ENCODE measurements around the gene NPAS3. TPM values are rescaled to one million over a fixed set of nuclear protein-coding genes. Genes with fewer than 3 reads are reported as not detected.
A peak's percentile ranks its signal among the peaks of the same experiment; 100 is the strongest.

Gene NPAS3
- total and polyA plus RNA-seq, 11 donors, result 0.15 to 3.4 (median 0.92) TPM

DNA sequence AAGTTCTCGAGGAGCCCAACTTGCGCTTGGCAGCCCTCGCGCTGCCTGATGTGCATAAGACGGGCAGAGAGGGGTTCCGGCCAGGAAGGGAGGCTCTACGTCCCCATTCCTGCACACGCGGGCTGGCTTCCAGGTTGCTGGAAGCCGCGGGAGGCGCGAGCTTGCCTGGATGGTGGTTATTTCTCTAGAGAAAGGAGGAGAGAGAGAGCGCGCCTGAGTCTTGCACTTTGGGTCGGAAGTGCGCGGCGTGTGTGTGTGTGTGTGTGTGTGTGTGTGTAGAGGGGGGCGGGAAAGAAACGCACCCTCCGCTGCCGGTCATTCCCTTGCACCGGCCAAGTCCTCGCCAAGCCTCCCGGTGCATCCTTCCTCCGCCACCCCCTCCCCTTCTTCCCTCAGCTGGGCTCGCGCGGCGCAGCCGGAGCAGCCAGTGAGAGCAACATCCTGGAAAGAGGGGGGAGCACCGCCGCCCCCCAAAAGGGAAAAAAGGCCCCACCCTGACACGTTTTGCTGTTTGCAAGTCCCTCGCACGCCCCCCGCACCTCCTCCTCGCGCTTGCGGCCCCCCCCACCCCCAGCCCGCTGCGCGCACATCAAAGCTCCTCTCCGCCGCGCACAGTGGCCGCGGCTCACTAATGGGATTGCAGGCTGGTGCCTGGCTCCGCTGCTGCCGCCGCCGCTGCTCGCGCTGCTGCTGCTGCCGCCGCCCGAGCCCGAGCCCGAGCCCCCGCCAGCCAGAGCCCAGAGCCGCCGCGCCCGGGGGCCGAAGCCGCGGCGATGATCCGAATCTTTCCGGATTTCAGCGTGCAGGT lies 4.4 kb upstream of the NPAS3 start:
- DNase-seq (peak in 4 of 5 donors; percentile 18 to 68 (median 25)), ATAC-seq (peak in 3 of 4 donors; percentile 20 to 28 (median 21))
- TF ChIP-seq POLR2A (IDR thresholded peaks at IDR 0.05), result no peak
- TF ChIP-seq, protein P1, sequence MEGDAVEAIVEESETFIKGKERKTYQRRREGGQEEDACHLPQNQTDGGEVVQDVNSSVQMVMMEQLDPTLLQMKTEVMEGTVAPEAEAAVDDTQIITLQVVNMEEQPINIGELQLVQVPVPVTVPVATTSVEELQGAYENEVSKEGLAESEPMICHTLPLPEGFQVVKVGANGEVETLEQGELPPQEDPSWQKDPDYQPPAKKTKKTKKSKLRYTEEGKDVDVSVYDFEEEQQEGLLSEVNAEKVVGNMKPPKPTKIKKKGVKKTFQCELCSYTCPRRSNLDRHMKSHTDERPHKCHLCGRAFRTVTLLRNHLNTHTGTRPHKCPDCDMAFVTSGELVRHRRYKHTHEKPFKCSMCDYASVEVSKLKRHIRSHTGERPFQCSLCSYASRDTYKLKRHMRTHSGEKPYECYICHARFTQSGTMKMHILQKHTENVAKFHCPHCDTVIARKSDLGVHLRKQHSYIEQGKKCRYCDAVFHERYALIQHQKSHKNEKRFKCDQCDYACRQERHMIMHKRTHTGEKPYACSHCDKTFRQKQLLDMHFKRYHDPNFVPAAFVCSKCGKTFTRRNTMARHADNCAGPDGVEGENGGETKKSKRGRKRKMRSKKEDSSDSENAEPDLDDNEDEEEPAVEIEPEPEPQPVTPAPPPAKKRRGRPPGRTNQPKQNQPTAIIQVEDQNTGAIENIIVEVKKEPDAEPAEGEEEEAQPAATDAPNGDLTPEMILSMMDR (IDR thresholded peaks at IDR 0.05), result no peak
- WGBS, 4 donors, result 0 to 6% (median 1%) methylated on average over 35 to 72 of the region's 72 CpGs
- Histone ChIP-seq H3K36me3 (no peaks in the 10 kb centered on the region), H3K4me3 (peak overlapping the region; percentile 17 to 60 (median 50)), H3K4me1 (peaks cover 0 to 35% (median 13%) of the 10 kb centered on the region in 12 donors), H3K27me3 (peaks cover 9 to 78% (median 47%) of the 10 kb centered on the region in 9 donors), H3K9me3 (no peaks in the 10 kb centered on the region), H3K27ac (peak overlapping the region in 1 of 12 donors; percentile 2)
- intact Hi-C loops (cut with DNase I), result loop anchor here in 5 of 10 donors (10.0 kb wide), 5 partner anchors 109 to 861 kb away; no protein-coding TSS in a partner anchor

DNA sequence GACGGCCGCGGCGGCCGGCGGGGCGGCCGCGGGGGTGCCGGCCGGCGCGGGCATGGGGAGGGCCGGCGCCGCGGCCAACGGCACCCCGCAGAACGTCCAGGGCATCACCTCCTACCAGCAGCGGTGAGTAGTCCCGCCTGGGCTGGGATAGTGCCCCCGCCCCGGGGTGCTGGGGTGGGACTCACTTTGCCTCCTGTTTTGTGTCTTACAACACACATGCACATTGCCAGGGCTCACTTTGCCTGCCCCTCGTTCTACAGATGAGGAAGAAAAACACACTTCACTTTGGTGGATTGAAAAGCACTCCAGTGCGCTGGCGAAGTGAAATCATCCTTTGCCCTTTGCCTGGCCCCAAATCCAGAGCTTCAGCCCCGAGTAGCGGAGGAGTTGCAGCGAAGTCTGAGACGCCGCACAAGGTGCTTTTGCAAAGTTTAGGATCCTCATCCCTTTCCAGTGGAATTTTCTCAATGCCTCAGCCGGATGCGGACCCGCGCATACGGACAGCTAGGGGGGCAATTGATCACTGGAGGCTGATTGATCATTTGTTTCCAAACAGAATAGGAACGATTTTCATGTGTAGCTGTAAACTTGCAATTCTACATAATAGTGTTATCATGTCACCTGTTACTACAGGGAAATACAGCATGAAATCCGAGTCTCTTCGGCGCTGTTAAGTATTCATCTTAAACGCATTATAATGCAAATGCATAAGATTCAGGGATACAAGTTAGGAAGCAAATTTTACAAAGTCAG lies 3.6 kb upstream of the NPAS3 start:
- Histone ChIP-seq H3K9me3 (no peaks in the 10 kb centered on the region), H3K36me3 (no peaks in the 10 kb centered on the region), H3K27ac (no peak overlapping the region), H3K27me3 (peaks cover 9 to 81% (median 48%) of the 10 kb centered on the region in 9 donors), H3K4me3 (peak overlapping the region in 11 of 12 donors; percentile 17 to 60 (median 51)), H3K4me1 (peaks cover 0 to 37% (median 14%) of the 10 kb centered on the region in 12 donors)
- intact Hi-C loops (cut with DNase I), result loop anchor here in 5 of 10 donors (10.0 kb wide), 5 partner anchors 110 to 860 kb away; no protein-coding TSS in a partner anchor
- 4 to 15% (median 7%) methylated on average over 21 to 42 of the region's 42 CpGs for WGBS, 4 donors
- DNase-seq (peak in 2 of 5 donors; percentile 28 to 29), ATAC-seq (no peak)
- TF ChIP-seq POLR2A (IDR thresholded peaks at IDR 0.05), result no peak
- TF ChIP-seq, protein P1 (IDR thresholded peaks at IDR 0.05), result no peak

DNA sequence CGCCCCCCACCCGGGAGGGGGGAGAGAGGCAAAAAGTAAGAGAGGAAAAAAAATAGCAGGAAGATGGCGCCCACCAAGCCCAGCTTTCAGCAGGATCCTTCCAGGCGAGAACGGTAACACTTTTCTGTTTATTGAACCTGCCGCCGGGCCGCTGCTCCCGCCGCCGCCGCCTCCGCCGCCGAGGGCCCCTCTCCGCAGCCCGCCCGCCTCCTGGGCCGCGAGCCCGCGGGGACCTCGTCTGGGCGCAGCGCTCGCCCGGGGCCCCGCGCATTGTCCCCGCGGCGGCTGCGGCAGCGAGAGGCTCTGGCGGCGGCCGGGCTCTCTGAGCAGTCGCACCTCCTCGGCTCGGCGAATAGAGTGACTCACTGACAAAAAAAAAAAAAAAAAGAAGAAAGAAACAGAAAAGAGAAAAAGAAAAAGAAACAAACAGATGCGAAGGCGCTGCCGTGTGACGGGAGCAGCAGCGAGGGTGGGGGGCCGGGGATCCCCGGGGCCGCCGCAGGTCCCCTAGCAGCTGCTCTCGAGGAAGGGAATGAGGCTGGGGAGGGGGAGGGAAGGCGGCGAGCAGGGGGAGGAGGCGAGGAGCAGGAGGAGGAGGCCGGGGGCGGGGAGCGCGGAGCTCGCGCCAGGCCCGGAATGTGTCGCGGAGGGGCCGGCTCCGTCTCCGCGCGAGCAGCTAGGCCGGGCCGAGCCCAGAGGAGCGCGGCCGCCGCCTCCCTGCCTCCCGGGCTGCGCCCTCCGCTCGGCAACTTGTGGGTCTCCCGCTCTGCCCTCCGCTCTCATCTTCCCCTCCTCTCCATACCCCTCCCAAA lies 781 bp downstream of the NPAS3 start:
- Histone ChIP-seq H3K36me3 (no peaks in the 10 kb centered on the region), H3K4me3 (peak overlapping the region; percentile 25 to 69 (median 60)), H3K9me3 (no peaks in the 10 kb centered on the region), H3K27me3 (peaks cover 8 to 47% (median 30%) of the 10 kb centered on the region in 9 donors), H3K4me1 (peaks cover 0 to 23% (median 8%) of the 10 kb centered on the region in 12 donors), H3K27ac (peak overlapping the region; percentile 55 to 88 (median 74))
- intact Hi-C loops (cut with DNase I), result loop anchor here in 5 of 10 donors (10.0 kb wide), 5 partner anchors 115 to 855 kb away; no protein-coding TSS in a partner anchor
- DNase-seq (peak; percentile 82 to 87 (median 84)), ATAC-seq (peak; percentile 73 to 96 (median 92))
- no peak for TF ChIP-seq POLR2A (IDR thresholded peaks at IDR 0.05)
- TF ChIP-seq, protein P1 (IDR thresholded peaks at IDR 0.05), result no peak
- 0 to 2% (median 1%) methylated on average over 68 to 80 of the region's 80 CpGs for WGBS, 4 donors
